ENCODE results near the gene HOXB1. TPM values are rescaled to one million over a fixed set of nuclear protein-coding genes. Genes with fewer than 3 reads are reported as not detected.

Gene HOXB1
- total and polyA plus RNA-seq, 2 of the 13 experiments (the other 11 are each of a cell fraction or from before 2014, with no cell fraction given), result not detected

- Histone ChIP-seq H3K27ac (ENCODE audit: extremely low read length, insufficient read depth, low read length) (no peak overlapping the region), H4K20me1 (ENCODE audit: insufficient read depth, low read length) (no peaks in the 10 kb centered on the region), H3K9ac (ENCODE audit: insufficient read depth, low read depth, low read length) (no peak overlapping the region), H3K27me3 (ENCODE audit: control insufficient read depth in 1 of 2, insufficient read depth in 2 of 2, low read length in 2 of 2) (peaks cover 0 to 40% of the 10 kb centered on the region in 2 experiments), H3K4me2 (ENCODE audit: low read depth, low read length) (no peak overlapping the region), H3K79me2 (ENCODE audit: insufficient read depth, low read length) (no peaks in the 10 kb centered on the region), H3K36me3 (replicated peaks in 1 of 2; ENCODE audit: control insufficient read depth in 1 of 2, insufficient read depth in 2 of 2, low read length in 2 of 2) (no peaks in the 10 kb centered on the region), H3K4me3 (replicated peaks in 1 of 3; ENCODE audit: insufficient read depth in 1 of 3, low read depth in 2 of 3, low read length in 3 of 3) (no peak overlapping the region), H3K4me1 (ENCODE audit: insufficient read depth, low read length) (no peaks in the 10 kb centered on the region), H2AFZ (ENCODE audit: low read length) (no peak overlapping the region), H3K9me3 (ENCODE audit: low read length) (no peaks in the 10 kb centered on the region)
- in situ Hi-C loops (cut with HindIII; ENCODE audit: extremely low pct_ligation_motif_present, low pct_unique_long_range_greater_than_20kb), result no loop called here
- TF ChIP-seq, protein P1, sequence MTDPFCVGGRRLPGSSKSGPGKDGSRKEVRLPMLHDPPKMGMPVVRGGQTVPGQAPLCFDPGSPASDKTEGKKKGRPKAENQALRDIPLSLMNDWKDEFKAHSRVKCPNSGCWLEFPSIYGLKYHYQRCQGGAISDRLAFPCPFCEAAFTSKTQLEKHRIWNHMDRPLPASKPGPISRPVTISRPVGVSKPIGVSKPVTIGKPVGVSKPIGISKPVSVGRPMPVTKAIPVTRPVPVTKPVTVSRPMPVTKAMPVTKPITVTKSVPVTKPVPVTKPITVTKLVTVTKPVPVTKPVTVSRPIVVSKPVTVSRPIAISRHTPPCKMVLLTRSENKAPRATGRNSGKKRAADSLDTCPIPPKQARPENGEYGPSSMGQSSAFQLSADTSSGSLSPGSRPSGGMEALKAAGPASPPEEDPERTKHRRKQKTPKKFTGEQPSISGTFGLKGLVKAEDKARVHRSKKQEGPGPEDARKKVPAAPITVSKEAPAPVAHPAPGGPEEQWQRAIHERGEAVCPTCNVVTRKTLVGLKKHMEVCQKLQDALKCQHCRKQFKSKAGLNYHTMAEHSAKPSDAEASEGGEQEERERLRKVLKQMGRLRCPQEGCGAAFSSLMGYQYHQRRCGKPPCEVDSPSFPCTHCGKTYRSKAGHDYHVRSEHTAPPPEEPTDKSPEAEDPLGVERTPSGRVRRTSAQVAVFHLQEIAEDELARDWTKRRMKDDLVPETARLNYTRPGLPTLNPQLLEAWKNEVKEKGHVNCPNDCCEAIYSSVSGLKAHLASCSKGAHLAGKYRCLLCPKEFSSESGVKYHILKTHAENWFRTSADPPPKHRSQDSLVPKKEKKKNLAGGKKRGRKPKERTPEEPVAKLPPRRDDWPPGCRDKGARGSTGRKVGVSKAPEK (CRISPR knock-in tag; IDR thresholded peaks at IDR 0.05; ENCODE audit: borderline replicate concordance), result no peak
- no peak for TF ChIP-seq MBD4 (IDR thresholded peaks at IDR 0.05; ENCODE audit: borderline replicate concordance, low read length)
- no peak for TF ChIP-seq ZBTB2 (CRISPR knock-in tag; IDR thresholded peaks at IDR 0.05; ENCODE audit: low read depth)
- no peak for TF ChIP-seq RBM39 (IDR thresholded peaks at IDR 0.05; ENCODE audit: low read depth, low read length, poor library complexity, severe bottlenecking)
- TF ChIP-seq PBX2 (CRISPR knock-in tag; IDR thresholded peaks at IDR 0.05), result no peak
- TF ChIP-seq, protein P2, sequence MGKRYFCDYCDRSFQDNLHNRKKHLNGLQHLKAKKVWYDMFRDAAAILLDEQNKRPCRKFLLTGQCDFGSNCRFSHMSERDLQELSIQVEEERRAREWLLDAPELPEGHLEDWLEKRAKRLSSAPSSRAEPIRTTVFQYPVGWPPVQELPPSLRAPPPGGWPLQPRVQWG (CRISPR knock-in tag; IDR thresholded peaks at IDR 0.05; ENCODE audit: borderline replicate concordance, low read depth), result no peak
- TF ChIP-seq PHB2 (IDR thresholded peaks at IDR 0.05; ENCODE audit: partially characterized antibody), result no peak
- no peak for TF ChIP-seq ZSCAN20 (CRISPR knock-in tag; IDR thresholded peaks at IDR 0.05; ENCODE audit: borderline replicate concordance)
- TF ChIP-seq CHD2 (IDR thresholded peaks at IDR 0.05; ENCODE audit: low read depth, low read length), result no peak
- TF ChIP-seq KDM4B (CRISPR knock-in tag; IDR thresholded peaks at IDR 0.05), result no peak
- TF ChIP-seq ZNF20 (CRISPR knock-in tag; IDR thresholded peaks at IDR 0.05), result no peak
- no peak for TF ChIP-seq RFX1 (IDR thresholded peaks at IDR 0.05)
- TF ChIP-seq, protein P3, sequence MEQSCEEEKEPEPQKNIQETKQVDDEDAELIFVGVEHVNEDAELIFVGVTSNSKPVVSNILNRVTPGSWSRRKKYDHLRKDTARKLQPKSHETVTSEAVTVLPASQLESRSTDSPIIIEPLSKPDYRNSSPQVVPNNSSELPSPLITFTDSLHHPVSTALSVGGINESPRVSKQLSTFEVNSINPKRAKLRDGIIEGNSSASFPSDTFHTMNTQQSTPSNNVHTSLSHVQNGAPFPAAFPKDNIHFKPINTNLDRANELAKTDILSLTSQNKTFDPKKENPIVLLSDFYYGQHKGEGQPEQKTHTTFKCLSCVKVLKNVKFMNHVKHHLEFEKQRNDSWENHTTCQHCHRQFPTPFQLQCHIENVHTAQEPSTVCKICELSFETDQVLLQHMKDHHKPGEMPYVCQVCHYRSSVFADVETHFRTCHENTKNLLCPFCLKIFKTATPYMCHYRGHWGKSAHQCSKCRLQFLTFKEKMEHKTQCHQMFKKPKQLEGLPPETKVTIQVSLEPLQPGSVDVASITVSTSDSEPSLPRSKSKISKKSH (CRISPR knock-in tag; IDR thresholded peaks at IDR 0.05; ENCODE audit: borderline replicate concordance), result no peak
- no peak for TF ChIP-seq MEIS2 (CRISPR knock-in tag; IDR thresholded peaks at IDR 0.05)
- TF ChIP-seq SPEN (CRISPR knock-in tag; IDR thresholded peaks at IDR 0.05; ENCODE audit: low read depth), result no peak
- FAIRE-seq, result no peak
- no peak for ATAC-seq
- no peak for DNase-seq (ENCODE audit: low spot score)
- ChIA-PET POLR2A (no interaction called here), CTCF (ENCODE audit: low intra/inter-chr PET ratio, low total read pairs) (no interaction called here)
- intact Hi-C loops (cut with micrococcal nuclease; ENCODE audit: unreplicated experiment), result no loop called here
- no TSS peak for BruUV-seq (replicated peaks)
- WGBS (ENCODE audit: low lambda C conversion rate), result 50% methylated on average over 3 of the region's 3 CpGs
Measured at GRCh38 chr17:48537316-48537715, 6.5 kb upstream of the HOXB1 start.
